ENCODE measurements around the gene OR8B12. TPM values are rescaled to one million over a fixed set of nuclear protein-coding genes. Genes with fewer than 3 reads are reported as not detected.

OR8B12 gene
- total RNA-seq, 1 donor: not detected

DNA sequence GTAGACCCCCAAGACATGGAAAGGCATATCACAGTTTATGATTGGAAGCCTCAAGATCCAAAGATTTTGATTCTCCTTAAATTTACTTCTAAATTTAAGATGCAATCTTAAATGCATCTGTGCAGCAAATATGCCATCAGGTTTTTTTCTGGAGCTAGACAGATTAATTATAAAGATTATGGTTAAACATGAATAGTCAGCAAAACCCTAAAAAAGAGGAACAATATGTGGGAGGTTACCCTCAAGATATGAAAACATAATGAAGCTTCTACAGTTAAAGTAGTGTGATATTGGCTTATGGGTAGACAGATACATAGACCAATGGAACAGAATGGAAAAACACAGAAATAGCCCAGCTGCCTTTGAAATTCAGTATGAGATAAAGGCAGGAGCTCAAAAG is 31.7 kb downstream of the OR8B12 start:
- no peaks in the 10 kb centered on the region for H3K9me3 ChIP-seq (ENCODE audit: low read depth, low read length)
- TF ChIP-seq, protein P1, sequence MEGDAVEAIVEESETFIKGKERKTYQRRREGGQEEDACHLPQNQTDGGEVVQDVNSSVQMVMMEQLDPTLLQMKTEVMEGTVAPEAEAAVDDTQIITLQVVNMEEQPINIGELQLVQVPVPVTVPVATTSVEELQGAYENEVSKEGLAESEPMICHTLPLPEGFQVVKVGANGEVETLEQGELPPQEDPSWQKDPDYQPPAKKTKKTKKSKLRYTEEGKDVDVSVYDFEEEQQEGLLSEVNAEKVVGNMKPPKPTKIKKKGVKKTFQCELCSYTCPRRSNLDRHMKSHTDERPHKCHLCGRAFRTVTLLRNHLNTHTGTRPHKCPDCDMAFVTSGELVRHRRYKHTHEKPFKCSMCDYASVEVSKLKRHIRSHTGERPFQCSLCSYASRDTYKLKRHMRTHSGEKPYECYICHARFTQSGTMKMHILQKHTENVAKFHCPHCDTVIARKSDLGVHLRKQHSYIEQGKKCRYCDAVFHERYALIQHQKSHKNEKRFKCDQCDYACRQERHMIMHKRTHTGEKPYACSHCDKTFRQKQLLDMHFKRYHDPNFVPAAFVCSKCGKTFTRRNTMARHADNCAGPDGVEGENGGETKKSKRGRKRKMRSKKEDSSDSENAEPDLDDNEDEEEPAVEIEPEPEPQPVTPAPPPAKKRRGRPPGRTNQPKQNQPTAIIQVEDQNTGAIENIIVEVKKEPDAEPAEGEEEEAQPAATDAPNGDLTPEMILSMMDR (IDR thresholded peaks at IDR 0.05; ENCODE audit: extremely low read depth, low read depth, low read length): no peak
- no peaks in the 10 kb centered on the region for H3K27me3 ChIP-seq (ENCODE audit: insufficient read depth, low read length)
- no peak overlapping the region for H3K4me2 ChIP-seq (ENCODE audit: insufficient read depth, low read length)
- H3K36me3 ChIP-seq (ENCODE audit: insufficient read depth, low read length): no peaks in the 10 kb centered on the region
- no peaks in the 10 kb centered on the region for H3K79me2 ChIP-seq (ENCODE audit: insufficient read depth, low read length)
- no peak for DNase-seq (ENCODE audit: insufficient read length, low spot score, missing footprints)
- no peaks in the 10 kb centered on the region for H4K20me1 ChIP-seq (ENCODE audit: insufficient read depth, low read length)
- H3K4me3 ChIP-seq (ENCODE audit: insufficient read depth, low read length): no peak overlapping the region
- no peaks in the 10 kb centered on the region for H3K4me1 ChIP-seq (ENCODE audit: insufficient read depth, low read length)
- H2AFZ ChIP-seq (ENCODE audit: low read length): no peak overlapping the region
- H3K27ac ChIP-seq (ENCODE audit: low read depth, low read length): no peak overlapping the region

DNA sequence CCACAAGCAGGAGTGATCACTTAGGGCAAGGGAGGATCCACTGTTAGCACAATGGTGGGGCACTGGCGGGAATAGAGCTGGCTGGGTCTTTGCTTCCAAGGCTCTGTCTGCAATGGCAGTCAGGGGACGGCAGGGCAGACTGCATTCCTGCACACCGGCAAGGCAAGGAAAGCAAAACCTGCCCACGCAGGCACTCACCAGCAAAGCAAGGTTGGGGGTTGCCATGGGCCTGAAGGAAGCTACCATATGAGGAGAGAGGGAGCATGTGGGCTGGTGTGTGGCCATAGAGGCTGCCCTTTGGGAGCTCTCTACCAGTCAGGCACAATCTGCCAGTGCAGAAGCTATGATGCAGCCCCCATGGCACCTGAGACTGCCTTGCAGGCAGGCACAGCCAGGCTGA is 33.2 kb downstream of the OR8B12 start:
- H3K4me2 ChIP-seq (ENCODE audit: insufficient read depth, low read length): no peak overlapping the region
- H3K36me3 ChIP-seq (ENCODE audit: insufficient read depth, low read length): no peaks in the 10 kb centered on the region
- no peaks in the 10 kb centered on the region for H3K4me1 ChIP-seq (ENCODE audit: insufficient read depth, low read length)
- H3K79me2 ChIP-seq (ENCODE audit: insufficient read depth, low read length): no peaks in the 10 kb centered on the region
- H3K9me3 ChIP-seq (ENCODE audit: low read depth, low read length): no peaks in the 10 kb centered on the region
- H2AFZ ChIP-seq (ENCODE audit: low read length): no peak overlapping the region
- H3K27me3 ChIP-seq (ENCODE audit: insufficient read depth, low read length): no peaks in the 10 kb centered on the region
- DNase-seq (ENCODE audit: insufficient read length, low spot score, missing footprints): no peak
- TF ChIP-seq, protein P1 (IDR thresholded peaks at IDR 0.05; ENCODE audit: extremely low read depth, low read depth, low read length): no peak
- no peak overlapping the region for H3K27ac ChIP-seq (ENCODE audit: low read depth, low read length)
- no peaks in the 10 kb centered on the region for H4K20me1 ChIP-seq (ENCODE audit: insufficient read depth, low read length)
- H3K4me3 ChIP-seq (ENCODE audit: insufficient read depth, low read length): no peak overlapping the region

DNA sequence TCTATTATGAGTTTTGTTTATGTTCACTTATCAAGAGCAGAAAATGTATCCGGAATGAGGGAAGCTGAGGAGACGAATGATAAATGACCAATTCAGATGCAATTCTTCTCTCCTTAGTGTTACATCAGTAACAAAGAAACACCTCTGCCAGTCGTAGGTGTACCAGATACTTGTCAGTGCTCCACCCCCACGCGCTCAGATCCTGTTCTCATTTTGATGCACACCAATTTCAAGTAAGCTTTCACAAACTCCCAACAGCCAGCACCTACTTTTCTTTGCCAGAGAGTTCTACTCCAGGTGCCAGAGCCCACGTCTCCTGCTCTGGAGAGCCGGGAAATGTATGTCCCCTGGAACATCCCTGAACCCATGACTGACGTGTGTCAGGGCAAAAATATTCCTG is 43.7 kb downstream of the OR8B12 start:
- Histone ChIP-seq H3K27ac (ENCODE audit: low read depth, low read length) (no peak overlapping the region), H3K36me3 (ENCODE audit: insufficient read depth, low read length) (no peaks in the 10 kb centered on the region), H3K4me3 (ENCODE audit: insufficient read depth, low read length) (no peak overlapping the region), H3K4me2 (ENCODE audit: insufficient read depth, low read length) (no peak overlapping the region), H3K9me3 (ENCODE audit: low read depth, low read length) (no peaks in the 10 kb centered on the region), H4K20me1 (ENCODE audit: insufficient read depth, low read length) (no peaks in the 10 kb centered on the region), H2AFZ (ENCODE audit: low read length) (no peak overlapping the region), H3K79me2 (ENCODE audit: insufficient read depth, low read length) (no peaks in the 10 kb centered on the region), H3K27me3 (ENCODE audit: insufficient read depth, low read length) (no peaks in the 10 kb centered on the region), H3K4me1 (ENCODE audit: insufficient read depth, low read length) (no peaks in the 10 kb centered on the region)
- DNase-seq (ENCODE audit: insufficient read length, low spot score, missing footprints): no peak
- TF ChIP-seq, protein P1 (IDR thresholded peaks at IDR 0.05; ENCODE audit: extremely low read depth, low read depth, low read length): no peak

DNA sequence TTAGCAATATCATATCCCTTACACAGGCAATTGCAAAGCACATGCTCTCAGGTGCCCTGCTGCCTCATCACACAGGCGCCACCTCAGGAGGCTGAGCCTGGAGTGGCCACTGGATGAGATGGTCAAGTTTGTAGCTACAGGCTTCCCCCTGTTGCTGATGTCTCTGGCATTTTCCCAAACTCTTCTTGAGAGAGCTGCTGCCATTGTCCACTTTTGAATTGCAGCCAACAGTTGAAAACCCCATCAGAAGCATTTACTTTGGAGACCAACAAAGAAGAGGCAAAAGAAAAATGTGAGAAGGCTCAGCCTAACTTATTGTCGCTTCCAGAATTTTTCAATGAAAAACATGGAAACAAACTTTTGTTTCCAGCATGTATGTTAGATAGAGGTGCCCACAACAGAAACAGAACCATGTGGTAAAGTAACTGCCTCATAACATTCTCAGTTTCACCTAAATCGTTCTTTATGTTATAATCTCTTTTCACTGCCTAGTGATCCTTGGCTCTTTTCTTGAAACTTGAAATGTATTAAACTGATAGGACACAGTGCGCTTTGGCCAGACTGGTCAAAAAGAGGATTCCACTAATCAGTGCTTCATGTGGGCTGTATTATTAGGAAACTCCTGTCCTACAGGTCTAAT is 50.3 kb downstream of the OR8B12 start:
- Histone ChIP-seq H3K79me2 (ENCODE audit: insufficient read depth, low read length) (no peaks in the 10 kb centered on the region), H3K4me2 (ENCODE audit: insufficient read depth, low read length) (no peak overlapping the region), H3K4me3 (ENCODE audit: insufficient read depth, low read length) (no peak overlapping the region), H3K27me3 (ENCODE audit: insufficient read depth, low read length) (no peaks in the 10 kb centered on the region), H4K20me1 (ENCODE audit: insufficient read depth, low read length) (no peaks in the 10 kb centered on the region), H2AFZ (ENCODE audit: low read length) (no peak overlapping the region), H3K36me3 (ENCODE audit: insufficient read depth, low read length) (no peaks in the 10 kb centered on the region), H3K27ac (ENCODE audit: low read depth, low read length) (no peak overlapping the region), H3K9me3 (ENCODE audit: low read depth, low read length) (no peaks in the 10 kb centered on the region), H3K4me1 (ENCODE audit: insufficient read depth, low read length) (no peaks in the 10 kb centered on the region)
- DNase-seq (ENCODE audit: insufficient read length, low spot score, missing footprints): no peak
- TF ChIP-seq, protein P1 (IDR thresholded peaks at IDR 0.05; ENCODE audit: extremely low read depth, low read depth, low read length): no peak

Small RNA genes lying within 50 kb of the gene (small RNA-seq; reads per million reads assigned to genes)
- not detected for gene OR8A3P

Other genes with a start within 250 kb of the OR8B12 start
- gene OR8D1, start 229.7 kb downstream of the OR8B12 start, total RNA-seq: not detected in 2 replicates
- not detected in 2 replicates for gene OR8D2, start 223.5 kb downstream of the OR8B12 start, total RNA-seq
- gene OR8B2, start 159.2 kb downstream of the OR8B12 start, total RNA-seq: not detected in 2 replicates
- not detected in 2 replicates for gene OR8B3, start 144.6 kb downstream of the OR8B12 start, total RNA-seq
- not detected in 2 replicates for gene OR8B4, start 118.8 kb downstream of the OR8B12 start, total RNA-seq
- not detected in 2 replicates for gene OR8B8, start 98.0 kb downstream of the OR8B12 start, total RNA-seq
- not detected in 2 replicates for gene OR8A1, start 26.3 kb upstream of the OR8B12 start, total RNA-seq
- not detected in 2 replicates for gene PANX3, start 67.8 kb upstream of the OR8B12 start, total RNA-seq
- 37.7 and 40.2 TPM in 2 replicates for gene TBRG1, start 79.2 kb upstream of the OR8B12 start, total RNA-seq
- gene SIAE, start 130.1 kb upstream of the OR8B12 start, total RNA-seq: 10.5 and 11.5 TPM in 2 replicates
- gene SPA17, start 130.2 kb upstream of the OR8B12 start, total RNA-seq: 8.0 and 8.8 TPM in 2 replicates
- gene NRGN, start 196.3 kb upstream of the OR8B12 start, total RNA-seq: under 0.01 TPM in 1 of 2 replicates, not detected in the other
- gene VSIG2, start 208.6 kb upstream of the OR8B12 start, total RNA-seq: not detected in 2 replicates
- under 0.01 and 0.29 TPM in 2 replicates for gene ESAM, start 218.6 kb upstream of the OR8B12 start, total RNA-seq

Measured in osteoblast (primary cell).